ENCODE measurements around the gene SCN9A.
"Not testable (repeated sequence)": the region's sequence is repeated elsewhere in the genome, so short reads cannot be mapped to it uniquely, and the experiment has no call there.

SCN9A gene

DNA sequence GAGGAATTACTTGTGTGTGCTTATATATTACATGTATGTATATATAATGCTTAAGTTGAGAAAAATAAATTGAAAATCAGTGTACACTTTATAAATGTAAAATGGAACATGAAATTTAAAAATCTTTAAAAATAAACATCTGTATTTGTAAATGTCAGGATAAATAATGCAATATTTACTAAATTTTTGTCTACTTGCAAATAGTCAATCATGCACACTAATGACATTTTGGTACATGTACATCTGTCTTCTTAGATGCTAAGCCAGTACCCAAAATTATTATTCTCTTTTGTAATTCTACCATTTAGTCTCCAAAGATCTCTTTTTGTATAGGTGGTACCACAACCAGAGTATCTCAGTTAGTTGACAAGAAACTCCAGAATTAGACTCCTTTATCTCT is 151.5 kb downstream of the SCN9A start:
- DNase-seq (ENCODE audit: low read depth), result no peak
- TF ChIP-seq, protein P1, sequence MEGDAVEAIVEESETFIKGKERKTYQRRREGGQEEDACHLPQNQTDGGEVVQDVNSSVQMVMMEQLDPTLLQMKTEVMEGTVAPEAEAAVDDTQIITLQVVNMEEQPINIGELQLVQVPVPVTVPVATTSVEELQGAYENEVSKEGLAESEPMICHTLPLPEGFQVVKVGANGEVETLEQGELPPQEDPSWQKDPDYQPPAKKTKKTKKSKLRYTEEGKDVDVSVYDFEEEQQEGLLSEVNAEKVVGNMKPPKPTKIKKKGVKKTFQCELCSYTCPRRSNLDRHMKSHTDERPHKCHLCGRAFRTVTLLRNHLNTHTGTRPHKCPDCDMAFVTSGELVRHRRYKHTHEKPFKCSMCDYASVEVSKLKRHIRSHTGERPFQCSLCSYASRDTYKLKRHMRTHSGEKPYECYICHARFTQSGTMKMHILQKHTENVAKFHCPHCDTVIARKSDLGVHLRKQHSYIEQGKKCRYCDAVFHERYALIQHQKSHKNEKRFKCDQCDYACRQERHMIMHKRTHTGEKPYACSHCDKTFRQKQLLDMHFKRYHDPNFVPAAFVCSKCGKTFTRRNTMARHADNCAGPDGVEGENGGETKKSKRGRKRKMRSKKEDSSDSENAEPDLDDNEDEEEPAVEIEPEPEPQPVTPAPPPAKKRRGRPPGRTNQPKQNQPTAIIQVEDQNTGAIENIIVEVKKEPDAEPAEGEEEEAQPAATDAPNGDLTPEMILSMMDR (IDR thresholded peaks at IDR 0.05; ENCODE audit: control insufficient read depth, extremely low read depth, insufficient read depth), result no peak
- no peak overlapping the region for H3K4me3 ChIP-seq (ENCODE audit: low read depth, low read length)

DNA sequence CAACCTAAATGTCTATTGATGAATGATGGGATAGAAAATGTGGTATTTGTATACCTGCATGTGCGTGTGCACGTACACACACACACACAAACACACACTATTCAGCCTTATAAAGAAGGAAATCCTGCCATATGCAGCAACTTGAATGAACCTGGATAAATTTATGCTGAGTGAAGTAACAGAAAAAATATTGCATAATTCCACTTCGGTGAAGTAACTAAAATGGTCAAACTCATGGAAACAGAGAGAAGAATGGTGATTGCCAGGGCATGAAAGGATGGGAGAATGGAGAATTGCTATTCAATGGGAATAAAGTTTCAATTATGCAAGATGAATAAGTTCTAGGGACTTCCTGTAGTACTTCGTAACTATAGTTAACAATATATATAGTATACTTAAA is 152.4 kb downstream of the SCN9A start:
- H3K4me3 ChIP-seq (ENCODE audit: low read depth, low read length), result no peak overlapping the region
- TF ChIP-seq, protein P1 (IDR thresholded peaks at IDR 0.05; ENCODE audit: control insufficient read depth, extremely low read depth, insufficient read depth), result no peak
- no peak for DNase-seq (ENCODE audit: low read depth)

DNA sequence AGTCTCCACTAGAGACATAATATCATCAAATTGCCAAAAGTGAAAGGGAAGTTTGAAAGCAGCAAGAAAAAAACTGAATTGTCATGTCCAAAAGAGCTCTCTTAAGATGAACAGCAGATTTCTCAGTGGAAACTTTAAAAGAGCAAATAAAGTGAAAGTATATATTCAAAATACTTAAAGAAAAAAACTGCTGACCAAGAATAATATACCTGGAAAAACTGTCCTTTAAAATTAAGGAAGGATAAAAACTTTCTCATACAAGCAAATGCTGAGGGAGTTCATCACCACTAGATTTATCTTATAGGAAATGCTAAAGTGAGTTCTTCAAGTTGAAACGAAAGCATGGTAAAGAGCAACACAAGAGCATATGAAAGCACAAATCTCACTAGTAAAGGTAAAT is 164.7 kb downstream of the SCN9A start:
- TF ChIP-seq, protein P1 (IDR thresholded peaks at IDR 0.05; ENCODE audit: control insufficient read depth, extremely low read depth, insufficient read depth), result no peak
- DNase-seq (ENCODE audit: low read depth), result no peak
- H3K4me3 ChIP-seq (ENCODE audit: low read depth, low read length), result no peak overlapping the region

DNA sequence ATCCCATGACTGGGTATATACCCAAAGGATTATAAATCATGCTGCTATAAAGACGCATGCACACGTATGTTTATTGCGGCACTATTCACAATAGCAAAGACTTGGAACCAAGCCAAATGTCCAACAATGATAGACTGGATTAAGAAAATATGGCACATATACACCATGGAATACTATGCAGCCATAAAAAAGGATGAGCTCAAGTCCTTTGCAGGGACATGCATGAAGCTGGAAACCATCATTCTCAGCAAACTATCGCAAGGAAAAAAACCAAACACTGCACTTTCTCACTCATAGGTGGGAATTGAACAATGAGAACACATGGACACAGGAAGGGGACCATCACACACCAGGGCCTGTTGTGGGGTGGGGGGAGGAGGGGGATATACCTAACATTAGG is 165.8 kb downstream of the SCN9A start:
- DNase-seq (ENCODE audit: low read depth); H3K4me3 ChIP-seq (ENCODE audit: low read depth, low read length): not testable (repeated sequence)

DNA sequence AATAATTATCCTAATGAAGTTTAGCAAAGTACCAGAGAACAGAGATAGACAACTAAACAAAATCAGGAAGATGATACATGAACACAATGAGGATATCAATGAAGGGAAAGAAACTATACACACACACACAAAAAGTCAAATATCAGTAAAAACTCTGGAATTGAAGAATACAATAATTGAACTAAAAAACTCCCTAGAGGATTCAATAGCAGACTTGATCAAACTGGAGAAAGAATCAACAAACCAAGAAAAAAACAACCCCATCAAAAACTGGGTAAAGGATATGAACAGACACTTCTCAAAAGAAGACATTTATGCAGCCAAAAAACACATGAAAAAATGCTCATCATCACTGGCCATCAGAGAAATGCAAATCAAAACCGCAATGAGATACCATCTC is 166.4 kb downstream of the SCN9A start:
- DNase-seq (ENCODE audit: low read depth); H3K4me3 ChIP-seq (ENCODE audit: low read depth, low read length): not testable (repeated sequence)

DNA sequence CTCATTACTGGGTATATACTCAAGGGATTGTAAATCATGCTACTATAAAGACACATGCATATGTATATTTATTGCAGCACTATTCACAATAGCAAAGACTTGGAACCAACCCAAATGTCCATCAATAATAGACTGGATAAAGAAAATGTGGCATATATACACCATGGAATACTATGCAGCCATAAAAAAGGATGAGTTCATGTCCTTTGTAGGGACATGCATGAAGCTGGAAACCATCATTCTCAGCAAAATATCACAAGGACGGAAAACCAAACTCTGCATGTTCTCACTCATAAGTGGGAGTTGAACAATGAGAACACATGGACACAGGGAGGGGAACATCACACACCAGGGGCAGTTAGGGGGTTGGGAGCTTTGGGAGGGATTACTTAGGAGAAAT is 169.6 kb downstream of the SCN9A start:
- H3K4me3 ChIP-seq (ENCODE audit: low read depth, low read length); DNase-seq (ENCODE audit: low read depth): not testable (repeated sequence)

DNA sequence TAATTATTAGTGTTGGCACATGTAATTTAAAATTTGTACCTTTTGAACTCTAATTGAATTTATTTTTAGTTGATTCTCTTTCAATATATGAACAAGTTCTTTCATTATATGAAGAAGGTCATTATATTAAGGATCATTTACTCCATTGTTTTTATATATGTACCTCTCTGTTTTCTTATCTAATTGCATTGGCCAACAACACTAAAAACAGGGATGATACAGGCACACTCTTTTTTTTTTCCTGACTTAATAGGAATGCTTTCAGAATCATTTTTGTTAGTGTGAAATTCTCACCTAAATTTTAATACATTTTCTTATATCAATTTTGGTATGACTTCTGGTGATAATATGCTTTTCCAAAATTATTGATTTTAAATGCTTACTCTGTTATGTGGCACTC is 173.0 kb downstream of the SCN9A start:
- H3K4me3 ChIP-seq (ENCODE audit: low read depth, low read length), result no peak overlapping the region
- no peak for DNase-seq (ENCODE audit: low read depth)
- TF ChIP-seq, protein P1 (IDR thresholded peaks at IDR 0.05; ENCODE audit: control insufficient read depth, extremely low read depth, insufficient read depth), result no peak

DNA sequence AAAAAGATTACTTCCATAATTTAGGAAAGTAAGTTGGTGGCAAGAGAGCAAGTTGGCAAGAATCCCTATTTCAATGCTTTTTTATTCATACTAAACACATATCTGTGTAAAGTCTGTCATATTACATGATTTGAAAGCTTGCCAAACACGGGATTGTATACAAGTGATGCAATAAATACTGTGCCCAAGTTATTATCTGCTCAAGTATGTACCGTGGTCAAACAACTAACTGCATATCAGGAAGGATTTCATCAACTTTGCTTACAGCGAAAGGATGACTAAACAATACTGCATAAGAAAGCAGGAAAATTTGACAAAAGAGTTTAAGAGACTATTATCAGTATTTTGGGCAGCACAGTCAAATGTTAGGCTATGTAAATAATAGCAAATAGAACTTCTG is 178.3 kb downstream of the SCN9A start:
- no peak for DNase-seq (ENCODE audit: low read depth)
- TF ChIP-seq, protein P1 (IDR thresholded peaks at IDR 0.05; ENCODE audit: control insufficient read depth, extremely low read depth, insufficient read depth), result no peak
- no peak overlapping the region for H3K4me3 ChIP-seq (ENCODE audit: low read depth, low read length)

DNA sequence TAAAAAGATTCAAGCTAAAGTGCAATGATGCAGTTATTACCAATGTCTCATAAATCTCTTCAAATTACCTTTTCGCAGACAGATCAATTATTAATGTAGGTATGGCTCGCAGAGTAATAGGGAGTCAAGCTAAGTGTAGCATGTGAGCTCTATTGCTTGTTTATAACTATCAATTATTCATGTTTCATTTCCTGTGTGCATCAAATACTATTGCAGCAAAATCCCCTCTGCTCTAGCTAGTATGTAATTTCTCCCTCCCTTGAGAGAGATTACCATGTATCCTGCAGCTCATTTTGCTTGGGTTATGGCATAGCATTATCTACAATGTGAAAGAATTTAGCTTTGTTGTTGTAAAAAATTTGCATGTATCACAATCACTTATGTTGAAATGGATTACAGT is 182.3 kb downstream of the SCN9A start:
- TF ChIP-seq, protein P1 (IDR thresholded peaks at IDR 0.05; ENCODE audit: control insufficient read depth, extremely low read depth, insufficient read depth), result no peak
- no peak for DNase-seq (ENCODE audit: low read depth)
- no peak overlapping the region for H3K4me3 ChIP-seq (ENCODE audit: low read depth, low read length)

Data from LNCaP clone FGC (cell line).